ENCODE results near the gene LCN9. TPM values are rescaled to one million over a fixed set of nuclear protein-coding genes. Genes with fewer than 3 reads are reported as not detected.

Gene LCN9
- total RNA-seq, 1 donor from 2014 or later = not detected

DNA sequence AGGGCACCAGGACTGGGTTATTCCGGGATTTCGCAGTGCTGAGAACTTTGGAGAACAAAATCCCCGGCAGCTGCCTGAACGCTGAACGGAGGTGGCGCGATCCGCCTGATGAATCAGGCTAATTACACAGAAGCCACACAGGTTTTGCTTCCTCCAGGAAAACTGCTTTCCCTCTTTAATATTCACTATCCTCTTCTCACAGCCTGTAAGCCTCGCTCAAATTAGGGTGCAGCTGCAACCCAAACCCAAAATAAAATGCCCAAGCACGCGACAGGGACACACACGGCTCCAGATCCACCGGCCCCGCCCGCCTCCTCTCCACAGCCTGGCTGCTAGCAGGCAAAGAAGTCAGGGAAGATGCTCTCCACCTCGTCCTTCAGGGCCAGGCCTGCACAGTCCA is 30.2 kb downstream of the LCN9 start:
- DNase-seq = no peak
- Mint-ChIP-seq H3K4me1 (ENCODE audit: low read depth, unreplicated experiment) (peaks cover 3% of the 10 kb centered on the region), H3K27ac (ENCODE audit: unreplicated experiment) (no peak overlapping the region), H3K4me3 (ENCODE audit: unreplicated experiment) (no peak overlapping the region), H3K36me3 (ENCODE audit: unreplicated experiment) (no peaks in the 10 kb centered on the region), H3K9me3 (ENCODE audit: unreplicated experiment) (peaks cover 4% of the 10 kb centered on the region), H3K27me3 (ENCODE audit: unreplicated experiment) (peaks cover 2% of the 10 kb centered on the region)
- TF ChIP-seq, protein P1, sequence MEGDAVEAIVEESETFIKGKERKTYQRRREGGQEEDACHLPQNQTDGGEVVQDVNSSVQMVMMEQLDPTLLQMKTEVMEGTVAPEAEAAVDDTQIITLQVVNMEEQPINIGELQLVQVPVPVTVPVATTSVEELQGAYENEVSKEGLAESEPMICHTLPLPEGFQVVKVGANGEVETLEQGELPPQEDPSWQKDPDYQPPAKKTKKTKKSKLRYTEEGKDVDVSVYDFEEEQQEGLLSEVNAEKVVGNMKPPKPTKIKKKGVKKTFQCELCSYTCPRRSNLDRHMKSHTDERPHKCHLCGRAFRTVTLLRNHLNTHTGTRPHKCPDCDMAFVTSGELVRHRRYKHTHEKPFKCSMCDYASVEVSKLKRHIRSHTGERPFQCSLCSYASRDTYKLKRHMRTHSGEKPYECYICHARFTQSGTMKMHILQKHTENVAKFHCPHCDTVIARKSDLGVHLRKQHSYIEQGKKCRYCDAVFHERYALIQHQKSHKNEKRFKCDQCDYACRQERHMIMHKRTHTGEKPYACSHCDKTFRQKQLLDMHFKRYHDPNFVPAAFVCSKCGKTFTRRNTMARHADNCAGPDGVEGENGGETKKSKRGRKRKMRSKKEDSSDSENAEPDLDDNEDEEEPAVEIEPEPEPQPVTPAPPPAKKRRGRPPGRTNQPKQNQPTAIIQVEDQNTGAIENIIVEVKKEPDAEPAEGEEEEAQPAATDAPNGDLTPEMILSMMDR (IDR thresholded peaks at IDR 0.05; ENCODE audit: partially characterized antibody, unreplicated experiment) = no peak

DNA sequence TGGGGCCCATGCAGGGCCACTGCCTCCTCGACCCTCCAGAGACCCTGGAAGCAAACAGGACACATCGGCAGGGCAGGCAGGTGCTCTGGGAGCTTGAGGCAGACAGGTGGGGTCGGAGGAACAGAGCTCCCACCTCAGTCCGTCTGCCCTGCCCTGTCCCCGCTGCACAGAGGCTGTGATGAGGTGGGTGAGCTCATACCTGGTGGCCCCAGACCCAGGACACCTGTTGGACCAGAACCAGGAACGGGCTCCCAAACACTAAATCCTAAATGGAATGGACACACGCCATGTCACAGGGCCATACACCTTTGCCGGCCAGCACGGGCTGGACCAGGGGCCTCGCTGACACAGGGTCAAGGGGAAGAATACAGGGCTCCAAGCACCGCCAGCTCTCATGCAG is 30.7 kb downstream of the LCN9 start:
- TF ChIP-seq, protein P1 (IDR thresholded peaks at IDR 0.05; ENCODE audit: partially characterized antibody, unreplicated experiment) = no peak
- no peak overlapping the region for H3K4me3 Mint-ChIP-seq (ENCODE audit: unreplicated experiment)
- no peak for DNase-seq
- peaks cover 4% of the 10 kb centered on the region for H3K9me3 Mint-ChIP-seq (ENCODE audit: unreplicated experiment)
- H3K36me3 Mint-ChIP-seq (ENCODE audit: unreplicated experiment) = no peaks in the 10 kb centered on the region
- peaks cover 3% of the 10 kb centered on the region for H3K4me1 Mint-ChIP-seq (ENCODE audit: low read depth, unreplicated experiment)
- peaks cover 2% of the 10 kb centered on the region for H3K27me3 Mint-ChIP-seq (ENCODE audit: unreplicated experiment)
- no peak overlapping the region for H3K27ac Mint-ChIP-seq (ENCODE audit: unreplicated experiment)

DNA sequence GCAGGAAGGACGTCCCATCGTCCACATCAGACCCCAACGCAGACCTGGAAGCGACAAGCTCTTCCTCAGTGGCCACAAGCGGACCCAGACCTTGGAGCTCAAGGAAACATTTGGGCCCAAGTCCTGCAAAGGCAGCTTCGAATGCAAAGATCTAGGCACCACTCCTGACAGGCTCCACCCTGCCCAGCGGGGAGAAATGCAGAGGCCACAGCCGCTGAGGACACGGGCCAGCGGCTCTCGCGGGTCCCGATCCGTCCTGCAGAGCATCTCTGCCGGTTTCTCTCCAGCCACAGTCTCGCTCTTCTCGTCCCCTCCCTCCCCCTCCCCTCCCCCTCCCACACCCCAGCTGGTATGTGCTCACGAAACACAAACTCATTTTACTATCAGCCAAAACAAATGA is 31.3 kb downstream of the LCN9 start:
- Mint-ChIP-seq H3K27ac (ENCODE audit: unreplicated experiment) (no peak overlapping the region), H3K4me1 (ENCODE audit: low read depth, unreplicated experiment) (peaks cover 3% of the 10 kb centered on the region), H3K4me3 (ENCODE audit: unreplicated experiment) (no peak overlapping the region), H3K27me3 (ENCODE audit: unreplicated experiment) (peaks cover 2% of the 10 kb centered on the region), H3K36me3 (ENCODE audit: unreplicated experiment) (no peaks in the 10 kb centered on the region), H3K9me3 (ENCODE audit: unreplicated experiment) (peaks cover 4% of the 10 kb centered on the region)
- no peak for DNase-seq
- TF ChIP-seq, protein P1 (IDR thresholded peaks at IDR 0.05; ENCODE audit: partially characterized antibody, unreplicated experiment) = no peak

DNA sequence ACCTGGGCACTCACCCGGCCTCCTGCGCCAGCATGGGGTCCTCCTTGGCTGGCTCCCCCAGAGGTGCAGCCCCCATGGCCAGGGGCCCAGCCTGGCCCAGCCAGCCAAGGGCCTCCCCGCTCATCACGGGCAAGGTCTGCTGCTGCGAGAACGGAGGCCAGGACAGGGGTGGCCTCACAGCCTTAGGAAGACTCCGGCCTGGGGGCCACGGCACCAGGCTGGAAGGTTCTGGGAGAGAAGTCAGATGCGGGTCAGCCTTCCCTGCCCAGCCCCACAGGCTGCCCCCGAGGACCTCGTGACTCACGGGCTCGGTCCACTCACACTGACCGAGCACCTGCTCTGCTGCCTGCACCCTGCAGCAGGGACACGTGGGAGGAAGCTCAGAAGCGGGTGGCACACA is 31.9 kb downstream of the LCN9 start:
- Mint-ChIP-seq H3K4me1 (ENCODE audit: low read depth, unreplicated experiment) (peaks cover 3% of the 10 kb centered on the region), H3K27ac (ENCODE audit: unreplicated experiment) (no peak overlapping the region), H3K9me3 (ENCODE audit: unreplicated experiment) (peaks cover 4% of the 10 kb centered on the region), H3K36me3 (ENCODE audit: unreplicated experiment) (no peaks in the 10 kb centered on the region), H3K27me3 (ENCODE audit: unreplicated experiment) (peaks cover 4% of the 10 kb centered on the region), H3K4me3 (ENCODE audit: unreplicated experiment) (no peak overlapping the region)
- no peak for DNase-seq
- TF ChIP-seq, protein P1 (IDR thresholded peaks at IDR 0.05; ENCODE audit: partially characterized antibody, unreplicated experiment) = no peak

DNA sequence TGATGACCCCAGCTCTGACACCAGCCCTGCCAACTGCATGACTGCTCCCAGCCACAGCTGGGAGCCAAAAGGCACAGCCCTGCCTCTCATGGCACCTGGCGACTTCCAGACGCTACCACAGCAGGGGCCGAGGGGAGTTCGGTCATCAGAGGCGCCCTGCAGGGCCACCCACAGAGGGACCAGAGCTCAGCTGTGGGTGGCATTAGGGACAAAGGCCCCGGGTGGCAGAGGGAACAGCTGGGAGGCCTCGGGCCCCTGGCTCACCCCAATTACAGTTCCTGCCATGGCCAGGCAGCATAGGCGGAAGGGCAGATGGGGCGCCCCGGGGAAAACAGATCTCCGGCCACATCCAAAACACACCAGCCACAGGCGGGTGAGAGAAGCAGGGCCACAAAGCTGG is 32.5 kb downstream of the LCN9 start:
- no peak for DNase-seq
- Mint-ChIP-seq H3K27ac (ENCODE audit: unreplicated experiment) (no peak overlapping the region), H3K4me1 (ENCODE audit: low read depth, unreplicated experiment) (peaks cover 3% of the 10 kb centered on the region)

More for the DNA sequence above, 32.5 kb downstream of the LCN9 start:
- peaks cover 4% of the 10 kb centered on the region for H3K27me3 Mint-ChIP-seq (ENCODE audit: unreplicated experiment)
- H3K9me3 Mint-ChIP-seq (ENCODE audit: unreplicated experiment) = peaks cover 4% of the 10 kb centered on the region
- H3K4me3 Mint-ChIP-seq (ENCODE audit: unreplicated experiment) = no peak overlapping the region
- H3K36me3 Mint-ChIP-seq (ENCODE audit: unreplicated experiment) = no peaks in the 10 kb centered on the region
- TF ChIP-seq, protein P1 (IDR thresholded peaks at IDR 0.05; ENCODE audit: partially characterized antibody, unreplicated experiment) = no peak

Data from glutamatergic neuron (in vitro differentiated cells).